Calu3 (cell line): ENCODE measurements around the gene JCHAIN. TPM values are rescaled to one million over a fixed set of nuclear protein-coding genes. Genes with fewer than 3 reads are reported as not detected.

ENCODE experiments used
- BruUV-seq: library from RNA; stranded (reverse); fragments of 400-500 nt; replicated peaks from 2 replicates; lab custom pipeline; 2021; lab: Mats Ljungman, UMichigan
- CTCF ChIA-PET: fragments of 300-600 bp; sonication (Branson Sonifier 250); formaldehyde crosslinking; loops from one replicate; lab custom pipeline; 2022; ENCODE audit warnings: antibody characterized with exemption; lab: Charles Lee
- DNase-seq: peaks from one replicate; pipeline ENCODE4 v3.0.0; 2022
- H3K27ac Mint-ChIP-seq: one replicate; pipeline ENCODE4 v1.8.0; 2022; ENCODE audit warnings: mixed read lengths; ENCODE audit not compliant: unreplicated experiment
- H3K27me3 Mint-ChIP-seq: one replicate; pipeline ENCODE4 v1.8.0; 2022; ENCODE audit warnings: mixed read lengths; ENCODE audit not compliant: unreplicated experiment
- H3K36me3 Mint-ChIP-seq: one replicate; pipeline ENCODE4 v1.8.0; 2022; ENCODE audit warnings: mild to moderate bottlenecking, moderate library complexity, mixed read lengths; ENCODE audit not compliant: insufficient read depth, unreplicated experiment
- H3K4me1 Mint-ChIP-seq: one replicate; pipeline ENCODE4 v1.8.0; 2022; ENCODE audit warnings: mild to moderate bottlenecking, low read depth, mixed read lengths; ENCODE audit not compliant: unreplicated experiment
- H3K4me3 Mint-ChIP-seq: one replicate; pipeline ENCODE4 v1.8.0; 2022; ENCODE audit warnings: mild to moderate bottlenecking, low read depth, moderate library complexity, mixed read lengths; ENCODE audit not compliant: unreplicated experiment
- H3K9me3 Mint-ChIP-seq: one replicate; pipeline ENCODE4 v1.8.0; 2022; ENCODE audit warnings: low read depth, mixed read lengths; ENCODE audit not compliant: unreplicated experiment
- CTCF ChIP-seq: fragments of 200-600 bp; IDR thresholded peaks from one replicate; pipeline ENCODE4 v1.8.0; 2022; ENCODE audit warnings: antibody characterized with exemption; ENCODE audit not compliant: unreplicated experiment
- intact Hi-C: fragments of 100-400 bp; cut with micrococcal nuclease; formaldehyde crosslinking; loops from one replicate; pipeline ENCODE4 v1.10.0; 2022; ENCODE audit not compliant: unreplicated experiment
- total RNA-seq: library from RNA; stranded (reverse); gene quantifications from 2 replicates; pipeline ENCODE4 v1.2.3, GENCODE V29; 2022

The JCHAIN gene
- total RNA-seq, 1 experiment from 2014 or later: not detected

- no peaks in the 10 kb centered on the region for H3K36me3 Mint-ChIP-seq
- H3K9me3 Mint-ChIP-seq: no peaks in the 10 kb centered on the region
- BruUV-seq: no TSS peak
- H3K4me1 Mint-ChIP-seq: no peaks in the 10 kb centered on the region
- no peak for TF ChIP-seq CTCF
- no peak overlapping the region for H3K4me3 Mint-ChIP-seq
- CTCF ChIA-PET: no interaction called here
- H3K27me3 Mint-ChIP-seq: no peaks in the 10 kb centered on the region
- H3K27ac Mint-ChIP-seq: no peak overlapping the region
- intact Hi-C loops: no loop called here
- no peak for DNase-seq
These were observed 58.0 kb downstream of the JCHAIN start for GRCh38 chr4:70608324-70608723.

GRCh38 chr4:70607334-70607853 is 58.9 kb downstream of the JCHAIN start:
- Mint-ChIP-seq H3K9me3 (no peaks in the 10 kb centered on the region), H3K4me3 (no peak overlapping the region), H3K4me1 (no peaks in the 10 kb centered on the region), H3K27ac (no peak overlapping the region), H3K36me3 (no peaks in the 10 kb centered on the region), H3K27me3 (no peaks in the 10 kb centered on the region)
- no peak for DNase-seq
- BruUV-seq: no TSS peak
- intact Hi-C loops: no loop called here
- CTCF ChIA-PET: interaction anchor here (0.5 kb wide), 1 partner anchor 267 kb away, joined by 3 read pairs; no protein-coding TSS in a partner anchor
- TF ChIP-seq CTCF: no peak

- no peaks in the 10 kb centered on the region for H3K9me3 Mint-ChIP-seq
- DNase-seq: no peak
- no peak overlapping the region for H3K27ac Mint-ChIP-seq
- CTCF ChIA-PET: no interaction called here
- H3K4me1 Mint-ChIP-seq: no peaks in the 10 kb centered on the region
- BruUV-seq: no TSS peak
- intact Hi-C loops: no loop called here
- no peak for TF ChIP-seq CTCF
- no peaks in the 10 kb centered on the region for H3K27me3 Mint-ChIP-seq
- H3K4me3 Mint-ChIP-seq: no peak overlapping the region
- no peaks in the 10 kb centered on the region for H3K36me3 Mint-ChIP-seq
These were observed 59.8 kb downstream of the JCHAIN start for GRCh38 chr4:70606459-70606858.

Other genes starting within 250 kb of the JCHAIN start
- not detected in 2 replicates for gene MUC7, start 194.3 kb downstream of the JCHAIN start, total RNA-seq
- not detected in 2 replicates for gene AMTN, start 147.9 kb downstream of the JCHAIN start, total RNA-seq
- gene AMBN, start 74.3 kb downstream of the JCHAIN start, total RNA-seq: not detected in 2 replicates
- gene ENAM, start 37.8 kb downstream of the JCHAIN start, total RNA-seq: 0.26 and 1.0 TPM in 2 replicates
- gene UTP3, start 22.0 kb upstream of the JCHAIN start, total RNA-seq: 22.2 and 24.2 TPM in 2 replicates
- gene RUFY3, start 55.5 kb upstream of the JCHAIN start, total RNA-seq: 25.8 and 33.0 TPM in 2 replicates
- gene GRSF1, start 173.4 kb upstream of the JCHAIN start, total RNA-seq: 63.0 and 68.7 TPM in 2 replicates
- gene MOB1B, start 235.9 kb upstream of the JCHAIN start, total RNA-seq: 13.3 and 13.4 TPM in 2 replicates